Right cardiac atrium (tissue), 5 donors: ENCODE results near the gene LARP4B. TPM values are rescaled to one million over a fixed set of nuclear protein-coding genes. Genes with fewer than 3 reads are reported as not detected.

Source experiments
- ATAC-seq, 2 donors: fragments of 200-7000 bp; cut with Tn5 transposase; one replicate each; pipeline versions ENCODE4 v1.8.0 to v1.9.1; 2020; ENCODE audit warnings: moderate library complexity in 2 of 2, mild to moderate bottlenecking in 1 of 2
- DNase-seq, 3 donors: peaks; one replicate each; pipeline ENCODE4 v3.0.0-alpha.2; 2020
- H3K27ac ChIP-seq: one replicate; pipeline ENCODE4 v1.5.1; 2013; ENCODE audit warnings: mild to moderate bottlenecking, low read length, control low read depth, moderate library complexity
- H3K27me3 ChIP-seq: one replicate; pipeline ENCODE4 v1.6.1; 2013; ENCODE audit not compliant: control insufficient read depth, insufficient read depth
- H3K4me1 ChIP-seq: one replicate; pipeline ENCODE4 v1.6.1; 2013; ENCODE audit warnings: low read length; ENCODE audit not compliant: control insufficient read depth, insufficient read depth
- H3K4me3 ChIP-seq: one replicate; pipeline ENCODE4 v1.5.1; 2013; ENCODE audit warnings: low read length, control low read depth
- H3K9me3 ChIP-seq: one replicate; pipeline ENCODE4 v1.6.1; 2013; ENCODE audit warnings: low read length; ENCODE audit not compliant: control insufficient read depth
- WGBS: extraction: QIAGEN DNeasy Blood & Tissue Kit; methylation state at CpG from one replicate; pipeline ENCODE4 v1.1.7; 2013; 5-methylcytosine and 5-hydroxymethylcytosine counted together
- intact Hi-C, 4 donors: fragments of 100-400 bp; cut with DNase I; formaldehyde crosslinking; loops; one replicate each; pipeline versions ENCODE4 v1.11.0 to v1.14.0; 2022 to 2023
- polyA plus RNA-seq: library from polyadenylated mRNA; stranded (reverse); fragments of 200-250 nt; gene quantifications from one replicate; pipeline ENCODE4 v1.2.3, GENCODE V29; 2013
- total RNA-seq, 4 donors: library from RNA; stranded (reverse); fragmentation: NEBNext Ultra II Directional; extraction: Animal tissue kit (Norgen Biotek cat#: 25700); gene quantifications; one replicate each; pipeline ENCODE4 v1.2.1, GENCODE V29; 2021
- donor health status: healthy with polysubstance abuse.
- donor health status: DM: no; HTN: yes; CAD: no.
- donor health status: DM: no; HTN: no; CAD: no.
- donor health status: DM: no; HTN: yes; CAD: no; lungs with severe emphysema.
- donor health status: DM: yes; HTN: yes; CAD: no.

Gene LARP4B
- total and polyA plus RNA-seq, 5 donors: 12.1 to 59.3 (median 49.2) TPM

DNA sequence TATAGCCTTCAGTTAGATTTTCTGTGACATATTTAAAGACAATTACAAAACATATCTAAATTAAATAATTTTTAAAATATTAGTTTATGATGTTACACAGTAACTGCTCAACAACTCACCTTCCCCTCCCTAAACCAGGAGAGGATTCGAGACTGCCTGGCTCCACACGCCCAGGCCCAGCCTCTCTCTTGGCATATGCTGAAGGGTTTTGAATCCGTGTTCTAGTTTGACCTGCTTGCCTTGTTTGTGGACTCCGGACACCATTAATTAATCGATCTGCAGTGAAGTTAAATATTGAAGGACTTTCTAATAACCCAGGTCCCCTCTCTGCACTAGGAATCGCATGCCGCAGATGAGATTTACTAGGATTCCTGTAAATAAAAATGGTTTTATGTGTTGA is 106.6 kb downstream of the LARP4B start:
- H3K9me3 ChIP-seq: no peaks in the 10 kb centered on the region
- intact Hi-C loops: no loop called here
- no peak for ATAC-seq
- no peak overlapping the region for H3K27ac ChIP-seq
- no peaks in the 10 kb centered on the region for H3K4me1 ChIP-seq
- 95% methylated on average over 7 of the region's 7 CpGs for WGBS
- H3K4me3 ChIP-seq: no peak overlapping the region
- no peak for DNase-seq
- no peaks in the 10 kb centered on the region for H3K27me3 ChIP-seq

DNA sequence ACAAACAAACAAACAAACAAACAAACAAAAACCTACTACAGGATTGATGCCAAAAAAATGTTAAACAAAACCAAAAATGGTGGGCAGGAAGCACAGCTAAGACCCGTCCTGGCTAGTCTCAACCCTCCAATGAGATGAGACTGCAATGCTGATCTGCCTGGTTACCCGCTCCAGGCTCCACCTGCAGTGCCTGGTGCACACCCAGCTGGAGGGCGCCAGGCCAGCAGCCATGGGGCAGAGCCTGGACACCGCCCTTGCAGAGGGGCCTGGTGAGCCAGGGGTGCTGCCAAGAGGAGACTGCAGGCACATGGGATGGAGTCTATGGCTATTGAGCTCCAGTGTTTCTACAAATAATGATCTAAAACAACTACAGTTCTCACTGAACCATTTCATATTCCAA is 107.0 kb downstream of the LARP4B start:
- no peaks in the 10 kb centered on the region for H3K27me3 ChIP-seq
- H3K4me3 ChIP-seq: no peak overlapping the region
- ATAC-seq (no peak), DNase-seq (peak in 1 of 3 donors; percentile 52)
- no peaks in the 10 kb centered on the region for H3K4me1 ChIP-seq
- no peak overlapping the region for H3K27ac ChIP-seq
- no peaks in the 10 kb centered on the region for H3K9me3 ChIP-seq
- WGBS: 89% methylated on average over 4 of the region's 4 CpGs
- intact Hi-C loops: no loop called here

DNA sequence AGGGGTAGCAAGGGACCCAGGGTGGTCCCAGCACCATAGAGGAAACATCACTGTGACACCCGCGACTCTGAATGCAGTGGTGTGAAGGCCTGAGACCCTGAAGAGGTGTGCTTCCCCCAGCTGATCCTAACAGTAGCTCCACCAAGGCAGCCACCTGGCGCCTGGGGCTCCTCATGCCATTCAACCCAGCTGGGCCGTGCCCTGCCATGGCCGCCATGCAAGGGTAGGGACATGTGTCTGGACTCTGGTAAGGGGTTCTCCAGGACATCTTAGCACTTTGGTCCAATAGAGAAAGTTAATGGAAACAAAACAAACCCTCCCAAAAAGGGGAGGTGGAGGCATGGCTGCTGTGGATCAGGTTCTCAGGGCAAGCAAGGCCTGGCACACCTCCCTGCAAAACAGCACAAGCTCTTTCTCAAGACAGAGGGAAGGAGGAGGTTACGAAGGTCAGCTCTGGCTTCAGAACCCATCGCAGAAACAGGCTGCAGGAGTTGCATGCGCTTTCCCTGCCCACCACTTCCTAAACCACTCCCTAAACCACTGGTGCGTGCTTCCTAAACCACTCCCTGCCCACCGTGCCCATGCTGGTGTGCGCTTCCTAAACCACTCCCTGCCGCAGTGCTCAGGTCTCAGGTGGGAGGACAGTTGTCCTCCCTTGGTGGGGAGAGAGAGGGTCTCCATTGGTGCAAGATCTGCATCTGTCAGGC is 108.7 kb downstream of the LARP4B start:
- H3K27me3 ChIP-seq: no peaks in the 10 kb centered on the region
- H3K27ac ChIP-seq: no peak overlapping the region
- H3K4me1 ChIP-seq: peaks cover 3% of the 10 kb centered on the region
- H3K9me3 ChIP-seq: no peaks in the 10 kb centered on the region
- H3K4me3 ChIP-seq: no peak overlapping the region
- WGBS: 91% methylated on average over 12 of the region's 12 CpGs
- ATAC-seq (peak in 1 of 2 donors; percentile 7), DNase-seq (no peak)
- intact Hi-C loops: no loop called here

DNA sequence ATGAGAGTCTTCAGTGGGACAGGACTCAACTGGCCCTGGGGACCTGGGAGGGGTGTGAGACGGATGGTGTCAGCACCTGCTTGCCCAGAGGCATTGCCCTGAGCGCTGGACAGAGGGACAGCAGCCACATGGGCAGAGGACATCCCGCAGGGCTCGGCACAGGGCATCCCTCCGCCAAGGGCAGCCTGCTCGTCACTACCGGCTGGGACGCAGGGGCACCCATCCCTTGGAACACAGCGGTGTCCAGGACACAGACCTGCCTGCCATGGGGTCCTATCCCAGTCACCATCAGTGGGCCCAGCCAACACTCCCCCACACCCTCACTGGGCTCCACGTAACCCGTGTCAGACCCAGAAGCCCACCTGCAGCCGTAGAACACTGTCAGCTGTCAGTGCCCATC is 109.3 kb downstream of the LARP4B start:
- Histone ChIP-seq H3K27ac (no peak overlapping the region), H3K4me3 (no peak overlapping the region), H3K9me3 (no peaks in the 10 kb centered on the region), H3K27me3 (no peaks in the 10 kb centered on the region), H3K4me1 (peaks cover 4% of the 10 kb centered on the region)
- ATAC-seq (peak in 1 of 2 donors; percentile 7), DNase-seq (no peak)
- intact Hi-C loops: no loop called here
- WGBS: 97% methylated on average over 12 of the region's 12 CpGs

DNA sequence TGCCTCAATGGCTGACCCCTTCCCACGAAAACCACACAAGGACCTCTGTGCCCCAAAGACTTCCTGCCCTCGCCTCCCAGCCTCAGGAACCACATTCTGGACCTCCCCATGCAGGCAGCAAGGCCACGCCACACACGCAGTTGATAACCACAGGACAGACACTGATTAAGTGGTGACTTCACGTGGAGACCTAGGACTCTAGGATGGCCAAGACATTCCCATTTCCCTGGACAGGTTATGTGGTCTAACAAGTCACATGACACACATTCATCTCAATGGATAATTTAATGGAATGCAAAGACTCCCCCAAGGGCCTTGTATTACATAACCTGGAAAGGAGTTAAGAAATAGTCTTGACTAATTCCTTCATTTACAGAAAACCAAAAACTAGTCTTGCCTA is 110.2 kb downstream of the LARP4B start:
- WGBS: 89% methylated on average over 5 of the region's 5 CpGs
- H3K27me3 ChIP-seq: no peaks in the 10 kb centered on the region
- no peaks in the 10 kb centered on the region for H3K9me3 ChIP-seq
- intact Hi-C loops: no loop called here
- no peak for DNase-seq
- peaks cover 4% of the 10 kb centered on the region for H3K4me1 ChIP-seq
- ATAC-seq: no peak
- no peak overlapping the region for H3K4me3 ChIP-seq
- no peak overlapping the region for H3K27ac ChIP-seq

DNA sequence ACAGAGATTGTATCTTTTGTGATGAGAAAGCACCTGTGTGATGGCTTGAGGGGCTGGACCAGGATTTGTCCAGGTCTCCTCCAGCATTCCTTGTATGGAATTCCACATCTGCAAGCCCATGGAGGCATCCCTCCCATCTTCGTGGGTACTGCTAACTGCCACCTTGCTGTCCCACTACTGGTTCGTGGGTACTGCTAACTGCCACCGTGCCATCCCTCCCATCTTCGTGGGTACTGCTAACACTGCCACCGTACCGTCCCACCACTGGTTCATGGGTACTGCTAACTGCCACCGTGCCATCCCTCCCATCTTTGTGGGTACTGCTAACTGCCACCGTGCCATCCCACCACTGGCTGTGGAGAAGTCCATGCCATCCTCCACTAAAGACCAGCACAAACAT is 111.7 kb downstream of the LARP4B start:
- Histone ChIP-seq H3K9me3 (no peaks in the 10 kb centered on the region), H3K27ac (no peak overlapping the region), H3K4me3 (no peak overlapping the region), H3K4me1 (peaks cover 4% of the 10 kb centered on the region), H3K27me3 (no peaks in the 10 kb centered on the region)
- ATAC-seq (no peak), DNase-seq (no peak)
- WGBS: 96% methylated on average over 8 of the region's 8 CpGs
- intact Hi-C loops: loop anchor here in 2 of 4 donors (5.0 to 10.0 kb wide), 2 partner anchors 112 to 325 kb away; partner anchors contain the start of gene LARP4B (in 1 of the 2)

DNA sequence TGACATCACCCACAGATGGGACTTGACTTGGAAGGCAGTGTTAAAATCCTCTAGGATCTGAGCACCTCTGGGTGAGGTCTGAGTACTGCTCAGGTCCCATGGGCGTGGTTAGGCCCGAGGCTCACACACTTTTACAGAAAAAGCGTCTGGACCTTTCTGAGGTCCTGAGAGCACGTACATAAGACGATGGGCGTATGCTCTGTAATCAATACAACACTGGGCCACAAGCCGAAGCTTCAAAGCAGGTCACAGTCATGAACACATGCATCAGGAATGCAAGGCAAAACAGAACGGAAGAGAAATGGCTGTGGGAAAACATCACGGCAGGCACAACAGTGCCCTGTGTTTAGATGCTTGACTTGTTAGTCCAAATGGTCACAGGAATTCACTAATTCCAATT is 112.2 kb downstream of the LARP4B start:
- peaks cover 4% of the 10 kb centered on the region for H3K4me1 ChIP-seq
- H3K27me3 ChIP-seq: no peaks in the 10 kb centered on the region
- H3K27ac ChIP-seq: no peak overlapping the region
- DNase-seq: no peak
- ATAC-seq: no peak
- no peak overlapping the region for H3K4me3 ChIP-seq
- intact Hi-C loops: loop anchor here in 2 of 4 donors (5.0 to 10.0 kb wide), 2 partner anchors 113 to 325 kb away; partner anchors contain the start of gene LARP4B (in 1 of the 2)
- 71% methylated on average over 9 of the region's 9 CpGs for WGBS
- H3K9me3 ChIP-seq: no peaks in the 10 kb centered on the region

DNA sequence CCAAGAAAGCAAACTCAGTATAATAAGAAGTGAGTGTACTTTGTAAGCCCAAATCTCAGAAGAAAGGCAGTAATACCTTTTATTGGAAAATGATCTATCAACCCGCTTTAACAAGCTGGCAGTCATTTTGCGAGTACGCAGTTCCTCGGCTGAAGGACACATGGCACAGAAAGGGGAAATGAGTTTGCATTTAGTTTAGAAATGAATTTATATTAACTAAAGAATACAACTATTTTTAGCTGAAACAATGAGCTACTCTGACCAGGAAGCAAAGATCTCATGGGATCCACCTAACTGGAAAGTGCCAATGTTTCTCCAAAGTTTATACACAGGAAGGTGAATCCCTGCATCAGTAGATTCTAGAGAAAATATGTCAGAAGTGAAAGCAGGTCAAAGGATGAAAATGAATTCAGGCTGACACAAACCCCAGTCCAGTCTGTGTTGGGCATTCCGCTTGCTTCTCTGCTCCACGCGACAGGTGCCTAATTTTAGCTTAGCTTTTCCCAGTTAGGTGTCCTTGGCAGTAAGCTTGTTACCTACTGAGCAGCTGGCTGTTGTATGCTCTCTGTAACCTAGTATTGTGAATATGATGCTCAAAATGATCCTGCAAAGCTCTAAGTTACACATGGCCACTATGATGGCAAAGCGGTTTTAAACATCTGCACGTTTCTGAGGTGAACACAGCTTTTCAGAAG is 112.8 kb downstream of the LARP4B start:
- H3K4me3 ChIP-seq: no peak overlapping the region
- 74% methylated on average over 9 of the region's 9 CpGs for WGBS
- no peaks in the 10 kb centered on the region for H3K27me3 ChIP-seq
- intact Hi-C loops: loop anchor here in 2 of 4 donors (5.0 to 10.0 kb wide), 2 partner anchors 114 to 324 kb away; partner anchors contain the start of gene LARP4B (in 1 of the 2)
- ATAC-seq (no peak), DNase-seq (no peak)
- peaks cover 4% of the 10 kb centered on the region for H3K4me1 ChIP-seq
- no peak overlapping the region for H3K27ac ChIP-seq
- H3K9me3 ChIP-seq: no peaks in the 10 kb centered on the region

DNA sequence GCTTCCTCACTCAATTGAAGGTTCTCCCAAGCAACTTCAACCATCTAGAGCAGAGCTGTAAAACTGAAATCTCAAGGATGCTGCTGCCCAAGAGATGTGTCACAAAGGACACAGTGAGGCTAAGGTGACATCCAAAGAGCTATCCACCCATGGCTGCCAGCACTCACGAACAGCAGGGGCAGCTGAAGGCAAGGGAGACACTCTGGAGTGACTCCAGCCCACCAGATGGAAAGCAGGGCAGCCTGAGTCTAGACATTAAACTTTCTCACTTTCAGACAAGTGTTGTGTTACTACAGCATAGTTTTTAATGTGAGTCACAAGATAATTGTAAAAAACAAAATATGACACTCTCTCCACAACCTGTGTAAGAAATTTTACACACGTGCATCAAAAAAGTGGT is 113.5 kb downstream of the LARP4B start:
- intact Hi-C loops: loop anchor here in 2 of 4 donors (5.0 to 10.0 kb wide), 2 partner anchors 114 to 323 kb away; partner anchors contain the start of gene LARP4B (in 1 of the 2)
- no peak overlapping the region for H3K27ac ChIP-seq
- 74% methylated on average over 2 of the region's 2 CpGs for WGBS
- no peaks in the 10 kb centered on the region for H3K27me3 ChIP-seq
- ATAC-seq (no peak), DNase-seq (no peak)
- H3K4me1 ChIP-seq: peaks cover 4% of the 10 kb centered on the region
- no peak overlapping the region for H3K4me3 ChIP-seq
- H3K9me3 ChIP-seq: no peaks in the 10 kb centered on the region

DNA sequence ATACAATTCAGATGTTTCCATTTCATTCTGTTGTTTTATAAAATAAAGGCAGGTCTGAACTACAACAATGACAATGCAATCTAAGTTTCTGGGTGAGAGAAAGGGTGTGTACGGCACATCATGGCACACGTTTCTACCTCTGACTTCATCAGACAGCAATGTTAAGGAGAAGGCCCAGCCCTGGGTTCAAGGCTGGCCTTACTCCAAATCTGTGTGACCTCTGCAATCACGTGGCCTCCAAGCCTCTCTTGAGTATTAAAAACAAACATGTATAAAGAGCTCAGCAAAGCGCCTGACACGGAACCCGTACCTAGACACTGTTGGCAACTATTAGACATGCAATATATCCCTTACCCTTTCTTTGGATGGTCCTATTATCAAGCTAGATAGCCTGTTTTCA is 114.1 kb downstream of the LARP4B start:
- no peak for ATAC-seq
- Histone ChIP-seq H3K27ac (no peak overlapping the region), H3K27me3 (no peaks in the 10 kb centered on the region), H3K4me1 (peaks cover 4% of the 10 kb centered on the region), H3K9me3 (no peaks in the 10 kb centered on the region), H3K4me3 (no peak overlapping the region)
- WGBS: 62% methylated on average over 6 of the region's 6 CpGs
- intact Hi-C loops: loop anchor here in 2 of 4 donors (5.0 to 10.0 kb wide), 2 partner anchors 115 to 323 kb away; partner anchors contain the start of gene LARP4B (in 1 of the 2)
- DNase-seq: no peak

DNA sequence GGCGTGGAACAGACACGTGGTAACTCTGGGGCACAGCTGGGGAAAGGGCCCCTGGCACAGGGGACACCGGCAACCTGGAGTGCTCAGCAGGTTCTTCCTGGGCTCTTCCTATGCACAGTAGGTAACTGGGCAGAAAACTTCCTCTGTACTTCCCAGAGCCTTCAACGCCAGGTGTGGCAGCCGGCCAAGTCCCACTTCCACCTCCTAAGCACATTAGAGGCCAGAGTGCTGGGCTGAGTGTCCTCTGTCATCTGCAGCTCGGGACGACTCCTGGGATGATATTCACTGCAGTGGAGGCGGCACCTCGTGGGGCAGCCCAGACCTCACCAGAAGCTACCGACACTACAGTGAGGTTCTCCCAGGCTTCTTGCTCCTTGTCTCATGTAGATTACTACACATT is 114.5 kb downstream of the LARP4B start:
- peaks cover 4% of the 10 kb centered on the region for H3K4me1 ChIP-seq
- no peaks in the 10 kb centered on the region for H3K9me3 ChIP-seq
- no peaks in the 10 kb centered on the region for H3K27me3 ChIP-seq
- H3K4me3 ChIP-seq: no peak overlapping the region
- ATAC-seq (peak in 1 of 2 donors; percentile 54), DNase-seq (peak in 2 of 3 donors; percentile 67 to 68)
- WGBS: 67% methylated on average over 10 of the region's 10 CpGs
- no peak overlapping the region for H3K27ac ChIP-seq
- intact Hi-C loops: loop anchor here in 2 of 4 donors (5.0 to 10.0 kb wide), 2 partner anchors 115 to 322 kb away; partner anchors contain the start of gene LARP4B (in 1 of the 2)
